NCI-H748 (cell line): ENCODE measurements around the gene VTI1A.
A peak's percentile ranks its signal among the peaks of the same experiment; 100 is the strongest.

Experiments used
- DNase-seq: peaks from one replicate; lab custom pipeline; 2025; ENCODE audit not compliant: unreplicated experiment; lab: John Stamatoyannopoulos, UW

VTI1A gene

DNA sequence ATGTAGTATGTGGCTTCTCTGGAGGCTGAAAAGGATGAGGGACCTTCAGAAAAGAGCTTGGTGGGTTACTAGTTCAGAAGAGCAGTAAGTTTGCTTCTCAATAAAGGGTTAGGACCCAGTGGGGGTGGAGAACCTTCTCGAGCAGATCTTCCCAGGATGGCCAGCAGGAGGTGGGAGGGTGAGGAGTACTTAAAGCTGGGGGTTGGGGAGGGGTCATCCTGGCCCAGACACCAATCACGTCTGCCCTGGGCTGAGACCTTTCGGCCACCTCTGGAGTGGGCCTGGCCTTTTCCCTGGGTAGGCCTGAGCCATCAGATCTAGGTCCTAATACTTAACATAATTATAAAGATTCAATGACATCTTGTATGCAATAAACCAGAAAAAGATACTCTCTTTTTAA lies 354.0 kb downstream of the VTI1A start:
- no peak for DNase-seq

DNA sequence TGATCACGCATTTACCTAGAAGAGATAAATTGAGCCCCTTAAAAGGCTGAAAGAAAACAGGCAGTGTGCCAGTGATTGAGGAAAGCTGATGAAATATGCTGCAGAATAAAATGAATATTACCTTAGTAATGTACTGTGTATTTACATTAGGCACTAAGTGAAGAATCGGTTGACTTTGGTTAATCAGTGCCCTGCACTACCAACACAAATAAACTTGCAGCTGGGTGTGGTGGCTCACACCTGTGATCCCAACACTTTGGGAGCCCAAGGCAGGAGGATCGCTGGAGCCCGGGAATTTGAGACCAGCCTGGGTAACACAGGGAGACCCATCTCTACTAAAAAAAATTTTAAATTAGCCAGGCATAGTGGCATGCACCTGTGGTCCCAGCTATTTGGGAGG lies 354.7 kb downstream of the VTI1A start:
- no peak for DNase-seq

DNA sequence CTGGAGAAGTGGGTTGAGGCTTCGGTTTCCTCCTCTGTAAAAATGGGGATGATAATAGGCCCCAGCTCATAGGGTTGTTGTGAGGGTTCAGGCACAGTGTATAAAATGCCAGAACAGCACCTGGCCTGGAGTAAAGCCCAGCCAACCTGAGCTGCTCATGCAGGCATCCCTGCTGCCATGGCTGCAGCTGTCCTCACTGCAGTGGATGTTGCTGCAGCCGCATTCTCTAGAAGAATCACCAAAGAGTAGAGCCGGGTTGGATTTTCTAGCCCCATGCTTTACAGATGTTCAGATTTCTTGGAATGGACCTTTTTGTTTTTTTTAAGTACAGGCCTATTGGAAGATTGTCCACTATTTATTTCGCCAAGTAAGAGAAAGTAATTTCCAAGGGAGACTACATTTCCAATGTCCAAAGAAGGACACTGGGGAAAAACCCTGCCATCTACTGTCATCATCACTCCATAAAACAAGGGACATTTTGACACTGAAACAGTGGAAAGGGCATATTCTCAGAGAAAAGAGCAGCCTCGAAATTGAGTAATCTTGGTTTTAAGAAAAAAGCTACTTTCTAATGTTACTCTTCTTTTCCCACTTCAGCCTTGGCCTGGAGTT lies 355.5 kb downstream of the VTI1A start:
- no peak for DNase-seq

DNA sequence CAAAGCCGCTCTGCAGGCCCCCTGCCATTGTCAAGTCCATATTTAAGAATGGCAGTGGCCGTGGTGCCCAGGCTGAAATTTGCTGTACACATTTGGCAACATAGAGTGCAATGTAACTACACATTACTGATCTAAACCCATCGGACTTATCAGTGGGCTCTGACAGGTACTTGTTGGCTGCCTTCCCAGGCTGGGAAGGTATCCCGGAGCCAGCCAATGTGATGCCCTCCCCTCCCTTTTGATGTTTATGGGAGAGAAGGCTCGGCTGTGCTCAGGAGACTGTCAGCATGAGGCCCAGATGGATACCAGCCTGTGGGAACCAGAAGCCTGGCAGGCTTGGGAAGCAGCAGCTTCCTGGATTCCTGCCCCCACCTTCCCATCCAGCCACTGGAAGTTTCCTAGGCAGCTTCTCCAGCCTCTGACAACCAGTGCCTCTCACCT lies 357.0 kb downstream of the VTI1A start:
- DNase-seq = no peak

DNA sequence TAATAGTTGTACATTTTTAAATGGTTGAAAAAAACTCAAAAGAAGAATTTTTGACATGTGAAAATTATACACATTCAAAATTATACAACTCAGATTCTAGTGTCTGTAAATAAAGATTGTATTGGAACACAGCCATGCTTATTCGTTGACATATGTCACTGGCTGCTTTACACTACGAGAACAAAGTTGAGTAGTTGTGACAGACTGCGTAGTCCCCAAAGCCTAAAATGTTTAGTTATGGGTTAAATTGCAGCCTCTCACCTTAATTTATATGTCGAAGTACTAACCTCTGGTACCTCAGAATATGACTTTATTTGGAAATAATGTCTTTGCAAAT lies 358.2 kb downstream of the VTI1A start:
- DNase-seq = no peak

DNA sequence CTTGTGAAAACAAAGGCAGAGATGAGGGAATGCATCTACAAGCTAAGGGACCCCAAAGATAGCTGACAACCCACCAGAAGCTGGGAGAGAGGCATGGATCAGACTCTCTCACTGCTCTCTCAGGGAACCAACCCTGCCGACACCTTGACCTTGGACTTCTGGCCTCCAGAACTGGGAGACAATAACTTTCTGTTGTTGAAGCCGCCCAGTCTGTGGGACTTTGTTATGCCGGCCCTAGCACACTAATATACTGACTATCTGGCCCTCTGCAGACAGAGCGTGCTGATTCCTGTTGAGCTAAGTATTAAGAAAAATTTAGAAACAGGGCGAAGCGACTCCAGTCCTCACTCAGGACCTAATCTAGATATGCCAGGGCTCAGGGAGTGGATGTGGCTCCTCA lies 358.7 kb downstream of the VTI1A start:
- no peak for DNase-seq

DNA sequence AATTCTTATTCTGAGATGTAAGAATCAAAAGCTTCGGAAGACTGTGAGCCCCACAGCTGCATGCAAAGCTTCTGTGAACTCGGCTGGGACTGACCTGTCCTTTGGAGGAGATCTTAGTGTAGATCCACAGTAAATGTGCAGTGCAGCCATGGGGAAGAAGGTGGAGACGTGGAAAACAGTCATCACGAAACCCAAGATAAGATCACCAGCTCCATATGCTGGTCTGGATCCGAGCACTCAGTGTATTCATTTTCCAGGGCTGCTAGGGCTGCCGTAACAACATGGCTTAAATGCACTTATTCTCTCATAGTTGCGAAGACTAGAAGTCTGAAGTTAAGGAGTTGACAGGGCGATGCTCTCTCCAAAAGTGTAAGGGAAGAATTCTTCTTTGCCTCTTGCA lies 360.0 kb downstream of the VTI1A start:
- no peak for DNase-seq

DNA sequence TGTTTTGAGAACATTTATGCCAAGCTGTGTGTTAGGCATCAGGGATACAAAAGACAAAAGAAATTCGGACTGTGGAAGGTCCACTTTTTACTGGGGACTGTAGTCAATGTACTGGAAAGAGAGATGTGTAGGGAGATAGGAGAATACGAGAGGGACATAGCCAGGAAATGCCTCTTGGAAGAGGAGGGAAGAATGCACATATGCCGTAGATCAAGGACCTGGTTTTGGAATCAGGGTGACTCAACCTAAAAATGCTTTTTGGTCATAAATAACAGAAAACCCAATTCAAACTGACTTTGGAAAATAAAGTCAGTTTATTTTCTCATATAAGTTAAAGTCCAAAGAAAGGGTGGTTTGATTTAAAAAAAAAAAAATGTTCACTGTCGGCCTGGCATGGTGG lies 362.7 kb downstream of the VTI1A start:
- no peak for DNase-seq

DNA sequence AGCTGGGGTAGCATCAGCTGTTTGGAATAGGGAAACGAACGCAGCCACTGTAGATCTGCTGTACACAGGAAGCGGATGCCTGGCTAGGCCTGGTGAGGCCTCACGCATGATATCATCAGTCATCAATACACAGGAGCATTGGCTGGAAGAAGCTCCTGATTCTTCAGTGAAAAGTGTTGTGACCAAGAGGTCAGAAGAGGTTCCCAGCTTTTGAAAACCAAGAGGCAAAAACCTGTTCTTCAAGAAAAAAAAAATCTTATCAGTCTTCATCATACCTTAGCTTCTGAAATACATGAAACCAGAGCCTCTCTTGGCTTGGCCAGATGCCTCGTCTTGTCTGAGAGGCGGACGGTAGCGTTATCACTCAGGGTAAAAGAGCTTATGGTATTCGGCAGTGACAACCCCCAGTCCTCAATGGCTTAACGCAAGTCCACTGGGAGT lies 363.7 kb downstream of the VTI1A start:
- no peak for DNase-seq

DNA sequence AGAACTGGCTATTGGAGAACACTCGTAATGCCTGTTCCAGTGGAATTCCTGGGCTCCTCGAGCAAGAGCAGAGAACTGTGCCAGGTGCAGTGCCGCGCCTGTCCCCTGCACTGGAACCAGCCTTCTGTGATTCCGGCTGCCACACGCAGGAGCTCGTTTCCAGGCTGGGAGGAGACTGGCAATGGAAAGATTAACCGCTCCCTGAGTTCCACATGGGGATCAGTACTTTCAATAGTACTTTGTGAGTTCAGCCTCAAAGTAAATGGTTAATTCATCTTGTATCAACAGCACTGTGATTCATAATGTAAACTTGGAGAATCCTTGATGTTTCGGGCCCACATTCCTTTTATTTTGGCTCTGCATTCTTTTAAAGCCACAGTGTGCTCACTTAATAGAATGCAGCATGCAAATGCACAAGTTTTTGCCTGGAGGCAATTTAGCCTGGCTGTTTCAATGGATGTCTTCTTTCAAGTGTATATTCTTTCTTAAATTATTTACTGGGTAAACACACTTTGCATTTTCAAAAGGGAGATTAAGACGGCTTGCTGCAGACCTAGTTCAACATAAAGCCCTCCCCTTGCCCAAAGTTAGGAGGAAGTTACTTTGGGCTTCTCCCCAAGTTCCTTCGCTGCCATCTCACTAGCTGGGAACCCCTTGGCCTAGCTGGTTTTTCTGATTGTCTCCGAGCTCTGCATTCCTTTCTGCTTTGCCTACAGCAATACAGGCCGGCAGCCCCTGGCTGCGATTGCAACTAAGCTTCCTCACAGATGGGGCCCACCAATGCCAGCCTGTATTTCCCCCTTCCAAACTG lies 364.9 kb downstream of the VTI1A start:
- DNase-seq = no peak

DNA sequence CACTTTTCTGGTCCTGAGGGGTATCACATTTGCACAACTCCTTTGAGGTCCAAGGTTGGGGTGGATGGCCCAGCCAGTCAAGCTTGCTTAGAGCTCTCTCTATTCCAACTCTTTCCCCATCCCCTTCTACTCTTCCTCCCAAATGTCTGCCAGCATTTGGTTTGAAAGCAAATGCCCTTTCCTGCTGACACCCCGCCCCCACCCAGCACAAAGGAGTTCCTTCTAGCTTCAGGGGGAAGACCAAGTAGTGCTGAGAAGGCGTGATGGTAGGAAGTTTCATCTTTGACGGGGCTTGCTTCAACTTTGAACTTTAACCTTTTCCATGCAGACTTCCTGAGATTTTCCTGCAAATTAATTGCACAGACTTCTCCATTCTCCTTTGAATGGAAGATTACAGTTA lies 365.6 kb downstream of the VTI1A start:
- DNase-seq = no peak

DNA sequence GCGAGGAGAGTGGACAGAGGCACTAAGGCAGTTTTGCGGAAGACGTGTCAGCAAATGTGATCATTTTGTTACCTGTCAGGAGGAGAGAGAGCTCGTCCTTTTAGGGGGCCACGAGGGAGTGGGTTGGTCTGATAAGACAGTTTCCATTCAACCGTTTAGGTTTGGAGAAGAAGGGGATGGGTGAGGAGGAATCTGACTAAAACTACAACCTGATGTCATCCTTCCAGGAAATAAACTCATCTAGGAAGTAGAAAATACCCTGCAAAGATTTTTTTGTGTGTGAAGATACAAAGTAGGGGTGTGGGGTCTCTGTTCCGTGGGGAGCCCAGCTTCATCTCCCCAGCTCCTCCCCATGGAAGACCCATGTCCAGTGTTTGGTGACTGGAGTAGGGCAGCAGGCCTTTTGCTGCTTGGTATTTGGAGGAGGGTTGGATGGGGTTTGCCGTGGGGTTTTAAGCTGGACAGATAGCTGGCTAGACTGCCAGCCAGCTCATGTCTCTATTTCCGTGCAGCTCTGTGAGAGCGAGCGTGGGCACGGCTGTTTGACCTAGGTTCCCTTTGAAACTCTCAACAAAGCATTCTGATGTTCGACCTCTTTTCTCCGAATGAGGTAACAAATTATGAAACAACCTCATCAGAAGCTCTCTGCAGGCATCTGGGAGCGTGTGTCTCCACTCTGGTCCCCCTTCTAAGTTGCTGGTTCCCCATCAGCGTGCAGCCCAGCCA lies 367.0 kb downstream of the VTI1A start:
- no peak for DNase-seq

DNA sequence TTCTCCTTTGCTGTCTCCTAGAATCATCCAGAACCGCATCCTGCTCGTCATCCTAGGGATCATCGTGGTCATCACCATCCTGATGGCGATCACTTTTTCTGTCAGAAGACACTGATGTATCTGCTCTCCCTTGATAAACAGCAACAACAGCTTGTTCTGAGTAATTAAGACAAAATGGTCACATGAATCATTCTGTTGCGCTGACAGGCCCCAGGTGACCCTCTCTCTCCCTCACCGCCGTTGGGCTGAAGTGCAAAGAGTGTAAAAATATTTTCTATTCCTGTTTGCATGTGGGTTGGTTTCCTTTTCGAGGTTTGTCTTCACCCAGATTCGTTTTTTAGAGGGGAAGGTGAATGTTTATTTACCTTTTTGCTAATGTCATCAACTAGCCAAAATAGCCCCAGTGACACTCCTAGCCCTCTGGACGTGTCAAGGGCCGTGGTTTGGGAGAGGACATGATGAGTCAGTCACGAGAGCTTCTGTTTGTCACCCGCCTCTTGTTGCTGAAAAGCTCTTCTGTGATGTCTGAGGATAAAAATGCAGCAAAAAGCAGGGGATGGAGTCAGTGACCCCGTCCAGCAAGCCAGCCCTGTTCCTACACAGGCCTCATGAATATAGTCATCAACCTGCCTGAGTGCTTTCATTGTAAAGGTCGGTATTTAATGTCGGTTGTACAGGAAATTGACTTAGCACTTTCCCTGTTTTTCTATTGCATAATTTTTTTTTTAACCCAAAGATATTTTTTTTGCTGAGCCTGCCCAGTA lies 368.4 kb downstream of the VTI1A start:
- peak; percentile 7 for DNase-seq

DNA sequence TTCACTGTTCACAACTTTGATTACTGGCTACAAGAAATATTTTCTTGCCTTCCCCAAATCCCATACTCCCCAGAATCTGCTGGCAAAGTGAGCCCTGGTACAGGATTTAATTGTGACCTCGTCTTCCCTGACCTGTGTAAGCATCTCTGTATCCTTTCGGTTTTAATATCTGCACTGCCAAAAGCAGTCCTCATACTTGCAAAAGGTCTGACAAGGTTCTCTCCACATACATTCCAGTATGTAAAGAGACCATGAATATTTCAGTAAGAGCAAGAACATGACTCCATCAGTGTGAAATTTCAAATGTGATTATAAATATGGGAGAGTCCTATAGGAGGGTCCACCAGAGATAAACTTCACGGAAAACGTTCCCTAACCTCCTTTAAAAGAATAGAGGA lies 369.0 kb downstream of the VTI1A start:
- no peak for DNase-seq

DNA sequence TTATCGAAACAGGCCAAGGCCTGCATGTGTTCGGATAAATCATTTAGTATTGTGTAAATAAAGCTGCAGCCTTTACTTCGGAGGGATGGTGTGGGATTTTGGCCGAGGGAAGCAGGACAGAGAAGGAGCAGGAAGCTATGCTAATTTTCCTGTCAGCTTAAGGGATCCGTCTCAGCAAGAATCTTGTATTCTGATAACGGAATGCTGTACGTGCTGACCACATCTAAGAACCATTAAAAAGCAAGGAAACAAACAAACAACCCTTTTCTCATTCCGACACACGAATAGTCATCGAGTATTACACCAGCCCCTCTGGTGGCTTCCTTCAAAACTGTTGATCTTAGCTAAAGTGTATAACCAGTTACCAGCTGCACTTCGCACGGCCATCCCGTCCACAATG lies 369.9 kb downstream of the VTI1A start:
- DNase-seq = no peak

DNA sequence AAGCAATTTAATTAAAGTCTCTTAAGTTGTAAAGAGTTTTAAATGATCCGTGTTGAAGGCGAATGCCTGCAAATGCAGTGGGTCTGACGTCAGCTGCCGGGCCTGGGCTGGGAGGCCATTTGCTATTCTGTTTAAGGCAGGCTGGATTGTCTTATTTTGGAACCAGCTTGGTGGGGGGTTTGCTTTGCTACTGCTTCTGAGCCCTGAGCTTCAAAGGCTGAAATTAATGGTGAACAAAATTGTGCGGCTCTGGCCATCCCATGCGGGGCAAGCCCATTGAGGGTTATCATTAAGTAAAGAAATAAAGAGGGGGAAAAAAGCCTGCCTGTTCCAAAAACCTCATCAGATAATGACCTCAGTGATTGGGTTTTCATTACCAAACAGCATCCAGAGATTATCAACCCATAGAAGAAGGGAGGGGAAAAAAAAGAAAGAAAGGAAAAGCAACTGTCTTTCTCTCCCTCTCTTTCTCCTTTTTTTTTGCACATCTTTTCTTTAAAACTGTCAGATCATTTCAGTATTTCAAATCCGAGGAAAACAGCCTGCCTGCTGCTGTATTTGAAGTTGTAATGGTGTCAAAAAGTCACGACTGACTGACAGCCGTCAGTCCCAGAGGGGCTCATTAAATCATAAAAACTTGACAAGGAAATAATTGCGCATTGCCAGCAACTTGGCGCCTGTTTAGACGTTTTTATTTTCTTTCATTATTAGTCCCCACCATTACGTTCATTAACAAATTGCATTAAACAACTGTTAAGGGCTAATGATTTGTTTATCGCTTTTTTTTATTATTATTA lies 371.2 kb downstream of the VTI1A start:
- DNase-seq = no peak

DNA sequence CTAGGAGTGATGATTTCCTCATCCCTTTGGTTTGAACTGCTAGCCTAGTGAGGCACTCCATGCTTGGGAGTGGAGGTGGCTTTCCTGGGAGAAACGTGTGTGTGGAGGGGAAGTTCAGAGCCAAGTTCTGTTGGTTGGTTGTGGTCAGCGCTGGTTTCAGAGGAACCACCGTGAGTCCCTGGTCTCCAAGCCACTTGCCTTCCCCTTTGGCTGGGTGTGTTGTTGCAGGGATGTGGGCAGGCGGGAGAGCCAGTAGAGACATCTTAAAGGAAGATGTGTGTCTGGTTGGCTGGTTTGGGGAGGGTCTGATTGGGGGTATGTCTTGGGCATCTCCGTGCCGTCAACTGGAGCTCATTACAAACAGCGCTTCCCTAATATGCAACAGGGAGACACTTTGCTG lies 372.2 kb downstream of the VTI1A start:
- no peak for DNase-seq

DNA sequence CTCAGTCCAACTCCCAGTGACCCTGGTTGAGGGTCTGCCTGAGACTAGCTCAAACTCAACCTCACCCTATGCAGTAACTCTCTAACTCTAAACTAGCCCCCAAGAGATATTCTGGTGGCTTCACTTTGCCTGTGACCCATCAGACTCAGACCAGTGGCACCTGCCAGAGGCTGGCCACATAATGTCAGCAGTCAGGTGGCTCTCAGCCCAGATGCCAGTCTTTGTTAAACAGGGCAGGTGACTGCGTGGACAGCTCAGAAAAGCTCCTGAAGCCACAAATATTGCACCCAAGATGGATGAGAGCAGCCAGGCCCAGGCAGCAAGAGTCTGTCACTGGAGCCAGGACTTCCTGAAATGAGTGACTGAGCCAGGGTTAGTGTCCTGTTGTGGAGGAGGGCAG lies 373.3 kb downstream of the VTI1A start:
- DNase-seq = no peak

DNA sequence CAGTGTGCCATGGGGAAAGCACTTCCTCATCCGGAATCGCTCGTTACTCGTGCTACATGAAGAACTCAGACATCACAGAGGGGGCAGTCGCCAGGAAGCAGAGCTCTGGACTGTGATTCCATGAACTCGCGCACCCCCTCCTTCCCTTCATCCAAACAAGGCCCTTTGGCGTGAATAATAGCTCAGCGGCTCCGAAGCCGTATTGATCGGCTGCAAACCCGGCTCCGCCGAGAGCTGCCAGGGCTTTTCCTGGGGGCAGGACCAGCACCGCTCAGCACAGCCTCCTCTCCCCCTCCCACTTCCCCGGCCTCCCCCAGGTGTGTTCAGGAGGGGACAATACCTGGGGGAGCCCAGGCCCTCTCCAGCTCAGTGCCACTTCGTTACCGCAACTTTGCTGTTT lies 374.0 kb downstream of the VTI1A start:
- no peak for DNase-seq

DNA sequence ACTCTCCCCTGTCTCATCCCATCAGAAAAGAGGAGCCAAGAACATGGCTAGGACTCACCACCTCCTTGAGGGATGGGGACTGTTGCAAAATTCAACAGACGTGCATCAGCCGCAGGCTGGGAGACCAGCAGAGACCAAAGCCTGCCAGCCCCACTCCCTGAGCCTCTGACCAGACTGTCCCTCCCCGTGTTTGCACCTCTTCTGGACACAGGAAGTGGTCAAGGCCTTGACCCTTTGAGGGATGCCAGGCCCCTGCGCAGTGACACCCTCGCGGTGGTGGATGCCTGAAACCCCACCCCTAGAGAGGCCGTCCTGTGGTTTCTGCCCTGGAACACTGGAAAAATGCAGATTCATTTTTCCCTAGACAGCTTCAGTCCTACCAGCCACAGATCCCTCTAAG lies 374.6 kb downstream of the VTI1A start:
- DNase-seq = no peak

DNA sequence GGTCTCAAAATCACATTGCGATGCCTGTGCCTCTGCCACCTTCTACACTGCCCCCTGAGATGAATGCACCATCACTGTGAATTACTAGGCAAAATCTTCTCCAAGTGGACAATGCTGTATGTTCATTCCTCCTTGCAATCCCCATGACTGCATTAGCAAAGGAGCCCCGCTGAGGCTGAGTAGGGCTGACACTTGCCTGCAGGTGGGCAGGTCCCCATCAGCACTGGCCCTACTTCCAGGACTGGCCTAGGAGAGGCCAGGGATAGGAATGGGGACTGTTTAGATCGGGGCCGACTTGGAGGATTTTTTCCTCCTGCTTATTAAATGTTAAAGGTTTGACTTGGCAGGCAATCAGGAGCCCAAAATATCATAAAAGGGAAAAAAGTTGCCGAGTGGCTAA lies 376.0 kb downstream of the VTI1A start:
- DNase-seq = no peak
